NCI-H226 (cell line): ENCODE results near the gene GCLC.
A peak's percentile ranks its signal among the peaks of the same experiment; 100 is the strongest.
"Not testable (repeated sequence)": the region's sequence is repeated elsewhere in the genome, so short reads cannot be mapped to it uniquely, and the experiment has no call there.

Experiments
- DNase-seq: peaks from one replicate; pipeline ENCODE4 v3.0.0-alpha.2; 2015

Gene GCLC

GRCh38 chr6:53544470-53545308, at the start of gene GCLC:
Gene GCLC (minus strand): TSS chr6:53545101. CDS start chr6:53544645, 456 bp downstream.
- DNase-seq = peak; percentile 86

DNA sequence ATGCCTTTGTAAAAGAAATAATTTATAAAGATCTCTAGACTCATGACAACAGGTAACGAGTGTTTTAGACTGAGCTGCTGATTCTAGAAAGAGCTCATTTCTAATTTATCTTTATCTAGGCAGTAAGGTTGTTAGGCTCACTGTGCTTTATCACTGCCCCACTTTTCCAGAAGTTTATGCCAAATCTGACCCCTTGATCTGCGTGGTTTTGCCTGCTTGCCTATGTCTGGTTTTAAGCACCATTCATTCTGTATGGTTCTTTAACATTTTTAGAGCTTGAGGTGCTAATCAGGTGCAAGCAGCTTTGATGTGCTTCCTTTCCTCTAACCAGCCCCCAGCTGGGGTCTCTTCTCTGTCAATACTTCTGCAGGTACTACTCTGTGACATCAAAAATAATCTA, 49.7 kb upstream of the GCLC start:
- DNase-seq = no peak

GRCh38 chr6:53593001-53593488, 48.1 kb upstream of the GCLC start:
- peak; percentile 75 for DNase-seq

DNA sequence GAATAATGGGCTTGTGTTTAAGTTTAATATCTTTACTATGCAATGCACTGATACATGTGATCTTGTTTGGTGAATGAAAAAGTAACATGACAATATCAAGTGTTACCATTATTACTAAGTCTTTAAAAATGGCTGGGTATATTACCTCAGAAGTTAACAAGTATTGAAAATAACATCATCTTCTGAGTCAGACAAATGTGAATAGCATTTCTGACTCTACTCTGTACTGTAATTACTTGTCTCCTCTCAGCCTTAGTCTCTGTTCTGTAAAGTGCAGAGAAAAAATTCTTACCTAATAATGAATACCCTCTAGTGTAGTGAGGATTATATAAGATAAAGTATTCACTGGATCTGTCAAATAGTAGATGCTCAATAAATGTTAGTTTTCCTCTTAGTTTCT, 47.0 kb upstream of the GCLC start:
- no peak for DNase-seq

DNA sequence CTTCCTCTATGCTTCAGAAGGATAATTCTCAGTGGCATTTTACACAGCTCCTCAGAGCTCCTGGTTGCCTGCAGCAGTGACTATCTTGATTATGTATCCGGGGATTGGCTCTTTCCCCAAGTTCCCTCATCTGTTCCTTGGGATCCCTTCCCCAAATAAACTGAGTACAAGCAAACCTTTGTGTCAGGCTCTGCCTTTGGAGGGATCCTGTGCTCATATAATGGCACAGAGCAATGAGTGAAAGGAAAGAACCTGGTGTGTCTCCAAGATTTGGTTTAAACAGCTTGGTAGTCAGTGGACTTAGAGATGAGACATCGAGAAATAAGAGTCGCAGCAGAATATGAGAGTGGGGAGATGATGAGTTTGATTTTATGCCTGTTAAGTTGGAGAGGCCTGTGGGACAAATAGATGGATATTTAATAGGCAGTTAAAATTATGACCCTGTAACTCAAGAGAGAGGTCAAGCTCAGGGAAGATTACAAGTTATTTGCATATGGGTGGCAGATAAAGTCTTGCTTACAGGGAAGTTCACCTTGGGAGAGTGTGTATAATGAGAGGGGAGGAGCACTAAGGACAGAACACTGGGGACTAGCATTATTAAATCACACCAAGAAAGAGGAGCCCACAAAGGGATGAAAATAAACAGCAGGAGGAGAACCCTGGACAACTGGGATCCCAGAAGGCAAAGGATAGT, 44.1 kb upstream of the GCLC start:
- no peak for DNase-seq

GRCh38 chr6:53587291-53587690, 42.4 kb upstream of the GCLC start:
- no peak for DNase-seq

- DNase-seq = no peak
Observed at GRCh38 chr6:53585208-53585900, 40.5 kb upstream of the GCLC start.

DNA sequence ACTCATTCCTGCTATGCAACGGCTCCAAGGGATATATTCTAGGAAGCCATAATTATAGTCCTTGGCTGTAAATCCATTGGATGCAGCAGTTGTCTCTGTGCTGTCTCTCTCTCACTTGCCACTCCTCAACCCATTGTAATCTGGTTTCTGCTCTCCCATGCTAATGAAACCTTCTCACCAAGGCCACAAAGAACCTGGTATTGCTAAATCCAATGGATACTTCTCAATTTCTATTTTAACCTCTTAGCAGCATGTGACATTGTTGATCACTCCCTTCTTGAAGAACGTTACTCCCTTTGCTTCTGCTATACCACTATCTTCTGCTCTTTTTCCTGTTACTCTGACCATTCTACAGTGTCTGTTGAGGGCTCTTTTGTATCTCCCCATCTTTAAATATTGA, 39.8 kb upstream of the GCLC start:
- no peak for DNase-seq

GRCh38 chr6:53583451-53583850, 38.5 kb upstream of the GCLC start:
- DNase-seq = no peak

DNA sequence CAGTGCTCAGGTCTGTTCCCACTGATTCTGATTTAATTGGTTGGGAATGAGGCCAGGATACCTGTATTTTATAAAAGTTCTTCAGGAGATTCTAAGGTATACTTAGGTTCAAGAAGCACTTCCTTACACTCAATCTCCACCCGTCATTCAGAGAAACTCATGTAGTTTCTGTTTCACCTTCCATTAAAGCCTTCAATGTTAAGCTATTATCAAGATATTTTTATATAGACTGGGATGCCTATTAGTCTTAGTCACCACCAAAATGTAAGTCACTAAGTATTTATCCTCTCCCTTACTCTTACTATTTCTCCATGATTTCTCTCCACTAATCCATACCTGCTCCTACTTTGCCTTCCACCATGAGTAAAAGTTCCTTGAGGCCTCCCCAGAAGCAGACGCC, 38.1 kb upstream of the GCLC start:
- DNase-seq = no peak

GRCh38 chr6:53581856-53582255, 37.0 kb upstream of the GCLC start:
- no peak for DNase-seq

DNA sequence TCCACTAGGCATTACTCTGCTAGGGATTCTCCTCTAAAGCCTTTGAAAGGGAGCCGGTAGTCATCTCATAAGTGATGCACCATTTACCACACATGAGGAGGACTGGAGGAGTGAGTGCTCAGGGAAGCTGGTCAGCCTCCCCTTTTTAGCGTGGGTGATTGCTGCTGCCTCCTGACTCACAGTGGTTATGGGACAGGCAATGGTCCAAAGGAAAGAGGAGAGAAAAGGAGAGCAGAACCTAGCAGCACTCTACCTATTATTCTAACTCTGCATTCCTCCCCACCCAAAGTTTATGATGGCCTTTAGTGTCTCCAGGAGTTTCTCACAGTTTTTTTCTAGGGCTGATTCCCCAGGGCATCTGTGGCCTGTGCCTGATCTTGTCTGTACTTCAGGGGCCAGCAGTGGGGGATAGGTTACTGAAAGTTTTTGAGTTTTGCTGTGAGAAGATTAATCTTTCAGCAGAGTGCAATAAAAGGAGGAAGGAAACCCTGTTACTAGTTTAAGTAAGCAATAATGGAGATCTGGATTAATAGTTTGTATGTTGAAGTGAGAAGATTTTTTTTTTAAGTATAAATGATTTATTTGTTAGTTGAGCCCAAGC, 36.4 kb upstream of the GCLC start:
- peak; percentile 71 for DNase-seq

DNA sequence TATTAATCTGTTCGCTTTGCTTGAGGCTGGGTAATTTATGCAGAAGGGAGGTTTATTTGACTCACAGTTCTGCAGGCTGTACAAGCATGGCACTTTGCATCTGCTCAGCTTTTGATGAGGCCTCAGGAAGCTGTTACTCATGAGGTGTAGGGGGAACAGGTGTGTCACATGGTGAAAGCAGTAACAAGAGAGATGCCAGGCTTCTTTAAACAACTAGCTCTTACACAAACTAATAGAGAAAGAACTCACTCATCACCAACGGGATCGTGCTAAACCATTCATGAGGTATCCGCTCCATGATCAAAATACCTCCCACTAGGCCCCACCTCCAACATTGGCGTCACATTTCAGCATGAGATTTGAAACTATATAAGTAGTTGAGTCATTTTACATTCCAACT, 34.4 kb upstream of the GCLC start:
- no peak for DNase-seq

DNA sequence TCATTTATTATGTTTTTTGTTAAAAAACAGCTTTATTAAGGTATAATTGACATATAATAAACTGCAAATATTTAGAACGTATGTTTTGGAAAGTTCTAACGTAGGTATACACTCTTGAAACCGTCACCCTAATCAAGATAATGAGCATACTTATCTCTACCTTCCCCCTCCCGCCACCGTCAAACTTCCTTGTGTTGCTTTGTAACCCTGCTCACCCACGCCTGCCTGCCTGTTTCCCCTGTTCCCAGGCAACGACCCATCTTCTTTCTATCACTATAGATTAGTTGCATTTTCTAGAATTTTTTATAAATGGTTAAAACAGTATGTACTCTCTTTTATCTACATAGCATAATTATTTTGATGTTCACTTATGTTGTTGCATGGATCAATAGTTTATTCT, 33.5 kb upstream of the GCLC start:
- DNase-seq = no peak

DNA sequence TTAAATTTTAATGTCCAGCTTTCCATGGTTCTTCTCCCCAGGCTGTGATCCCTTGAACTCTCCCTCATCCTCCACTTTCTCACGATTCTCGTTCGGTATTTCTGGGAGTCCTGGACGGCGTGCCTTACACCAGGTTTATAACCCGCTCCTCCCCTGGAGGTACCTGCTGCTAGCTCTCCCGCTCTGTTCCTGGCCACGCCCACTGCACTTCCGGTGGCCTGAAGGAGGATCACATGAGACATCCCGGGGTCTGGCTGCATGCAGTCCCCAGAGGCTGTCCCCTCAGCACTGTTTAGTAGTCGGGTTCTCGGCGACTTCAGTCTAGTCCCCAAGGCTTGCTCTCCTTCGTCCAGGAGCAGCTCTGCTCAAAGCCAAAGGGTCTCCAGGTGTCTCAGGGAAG, 28.4 kb upstream of the GCLC start:
- no peak for DNase-seq

DNA sequence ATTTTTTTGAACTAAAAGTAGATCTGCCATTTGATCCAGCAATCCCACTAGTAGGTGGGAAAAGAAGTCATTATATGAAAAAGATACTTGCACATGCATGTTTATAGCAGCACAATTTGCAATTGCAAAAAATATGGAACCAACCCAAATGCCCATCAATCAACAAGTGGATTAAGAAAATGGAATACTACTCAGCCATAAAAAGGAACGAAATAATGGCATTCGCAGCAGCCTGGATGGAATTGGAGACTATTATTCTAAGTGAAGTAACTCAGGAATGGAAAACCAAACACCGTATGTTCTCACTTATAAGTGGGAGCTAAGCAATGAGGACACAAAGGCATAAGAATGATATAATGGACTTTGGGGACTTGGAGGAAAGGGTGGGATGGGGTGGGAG, 27.5 kb upstream of the GCLC start:
- not testable (repeated sequence) for DNase-seq

- DNase-seq = no peak
Observed at GRCh38 chr6:53568776-53569616, 24.1 kb upstream of the GCLC start.

DNA sequence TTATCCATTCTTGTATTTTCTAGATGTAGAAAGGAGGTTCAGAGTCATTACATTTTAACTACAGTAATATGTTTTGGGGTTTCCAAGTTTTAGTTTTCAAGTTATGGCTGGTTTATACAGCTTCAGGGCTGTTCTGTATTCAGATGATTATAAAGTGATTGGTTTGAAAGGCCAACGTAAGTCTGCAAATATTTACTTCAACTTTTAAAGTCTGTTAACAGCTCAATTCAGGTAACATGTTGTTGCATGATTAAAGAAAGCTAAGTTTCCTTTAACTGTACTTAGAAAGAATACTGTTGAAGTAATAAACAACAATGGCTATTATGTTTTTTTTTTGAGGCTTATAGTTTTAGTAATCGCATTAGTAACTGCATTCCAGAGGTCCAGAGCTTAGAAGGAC, 22.8 kb upstream of the GCLC start:
- no peak for DNase-seq

DNA sequence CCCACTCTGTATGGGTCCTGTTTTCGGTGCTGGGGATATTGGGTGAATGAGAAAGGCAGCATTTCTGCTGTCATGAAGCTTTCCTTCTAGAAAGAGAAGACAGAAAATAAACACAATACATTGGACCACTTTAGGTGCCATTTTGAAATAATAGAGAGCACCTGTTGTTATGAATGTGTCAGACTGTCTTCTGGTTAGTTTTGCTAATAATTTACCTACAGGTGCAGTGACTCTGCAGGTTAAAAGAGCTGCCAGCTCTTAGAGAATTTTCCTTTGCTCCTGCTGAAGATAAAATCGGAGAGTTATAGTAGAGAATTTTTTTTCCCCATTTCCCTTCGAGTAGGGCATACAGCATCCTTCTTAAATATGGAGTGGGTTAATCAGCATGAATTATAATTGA, 21.9 kb upstream of the GCLC start:
- DNase-seq = no peak

DNA sequence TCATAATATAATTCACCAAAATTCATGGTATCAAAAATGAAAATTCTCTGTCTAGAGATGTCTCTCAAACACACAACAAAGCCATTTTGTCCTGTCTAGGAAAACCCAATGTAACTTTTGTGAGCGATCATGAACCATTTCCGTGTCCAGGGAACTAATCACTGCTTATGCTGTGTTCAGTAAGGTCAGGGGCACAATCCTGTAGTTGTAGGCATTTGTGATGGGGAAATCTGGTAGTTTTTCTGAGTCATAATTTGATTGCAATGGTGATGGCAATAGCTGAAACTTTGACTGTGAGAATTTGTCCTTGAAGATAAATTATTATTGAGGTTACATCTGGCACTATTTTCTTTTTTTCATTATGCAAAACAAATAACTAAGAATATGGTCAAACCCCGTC, 21.0 kb upstream of the GCLC start:
- DNase-seq = no peak

DNA sequence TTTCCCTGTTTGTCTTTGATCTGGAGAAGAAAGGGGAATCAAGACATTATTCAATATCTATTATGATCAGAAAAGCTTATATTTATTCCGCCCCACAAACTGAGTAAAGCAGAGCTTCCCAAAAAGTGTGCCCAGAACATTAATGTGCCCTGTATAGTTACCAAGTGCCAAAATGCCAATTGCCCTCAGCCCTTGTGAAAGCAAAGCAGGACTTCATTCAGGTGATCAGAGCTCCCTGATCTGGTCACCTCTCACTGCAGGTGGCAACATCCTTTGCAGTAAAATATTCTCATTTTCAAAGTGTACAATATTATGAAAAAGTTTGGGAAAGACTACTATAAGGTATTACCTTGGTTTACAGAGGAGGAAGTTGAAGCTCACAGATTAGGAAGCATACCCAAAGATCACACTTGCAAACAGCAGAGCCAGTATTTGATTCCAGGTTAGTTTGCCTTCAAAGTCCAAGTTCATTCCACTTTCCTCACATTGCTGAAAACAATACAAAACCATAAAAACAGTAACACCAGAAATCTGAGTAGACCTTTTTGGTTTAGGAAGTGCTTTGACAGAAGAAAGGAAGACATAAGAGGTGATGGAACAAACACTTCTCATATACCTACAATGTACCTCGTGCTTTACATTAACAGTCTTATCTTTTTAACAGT, 19.6 kb upstream of the GCLC start:
- no peak for DNase-seq
